ENCODE measurements around the gene ZNF695. TPM values are rescaled to one million over a fixed set of nuclear protein-coding genes. Genes with fewer than 3 reads are reported as not detected.

The ZNF695 gene
- total RNA-seq, 1 experiment from 2014 or later = 29.4 TPM

DNA sequence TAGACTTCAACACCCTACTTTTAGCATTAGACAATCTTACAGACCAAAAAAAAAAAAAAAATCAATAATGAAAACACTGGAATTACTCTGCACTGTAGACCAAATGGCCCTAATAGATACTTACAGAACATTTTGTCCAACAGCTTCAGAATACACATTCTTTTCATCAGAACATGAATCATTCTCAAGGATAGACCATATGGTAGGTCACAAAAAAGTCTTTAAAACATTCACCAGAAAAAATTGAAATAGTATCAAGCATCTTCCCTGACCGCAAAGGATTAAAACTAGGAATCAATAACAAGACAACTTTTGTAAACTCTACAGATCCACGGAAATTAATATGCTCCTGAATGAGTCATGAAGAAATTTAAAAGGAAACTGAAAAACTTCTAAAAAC, 48.2 kb upstream of the ZNF695 start (continued):
- TF ChIP-seq, protein P1, sequence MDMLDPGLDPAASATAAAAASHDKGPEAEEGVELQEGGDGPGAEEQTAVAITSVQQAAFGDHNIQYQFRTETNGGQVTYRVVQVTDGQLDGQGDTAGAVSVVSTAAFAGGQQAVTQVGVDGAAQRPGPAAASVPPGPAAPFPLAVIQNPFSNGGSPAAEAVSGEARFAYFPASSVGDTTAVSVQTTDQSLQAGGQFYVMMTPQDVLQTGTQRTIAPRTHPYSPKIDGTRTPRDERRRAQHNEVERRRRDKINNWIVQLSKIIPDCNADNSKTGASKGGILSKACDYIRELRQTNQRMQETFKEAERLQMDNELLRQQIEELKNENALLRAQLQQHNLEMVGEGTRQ (CRISPR knock-in tag; IDR thresholded peaks at IDR 0.05) = no peak
- TF ChIP-seq, protein P2, sequence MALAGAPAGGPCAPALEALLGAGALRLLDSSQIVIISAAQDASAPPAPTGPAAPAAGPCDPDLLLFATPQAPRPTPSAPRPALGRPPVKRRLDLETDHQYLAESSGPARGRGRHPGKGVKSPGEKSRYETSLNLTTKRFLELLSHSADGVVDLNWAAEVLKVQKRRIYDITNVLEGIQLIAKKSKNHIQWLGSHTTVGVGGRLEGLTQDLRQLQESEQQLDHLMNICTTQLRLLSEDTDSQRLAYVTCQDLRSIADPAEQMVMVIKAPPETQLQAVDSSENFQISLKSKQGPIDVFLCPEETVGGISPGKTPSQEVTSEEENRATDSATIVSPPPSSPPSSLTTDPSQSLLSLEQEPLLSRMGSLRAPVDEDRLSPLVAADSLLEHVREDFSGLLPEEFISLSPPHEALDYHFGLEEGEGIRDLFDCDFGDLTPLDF (CRISPR knock-in tag; IDR thresholded peaks at IDR 0.05) = no peak

GRCh38 chr1:247054992-247055415, 47.1 kb upstream of the ZNF695 start:
- ChIA-PET POLR2A (no interaction called here), CTCF (no interaction called here)
- H3K4me3 Mint-ChIP-seq = no peak overlapping the region
- no peaks in the 10 kb centered on the region for H3K27me3 Mint-ChIP-seq (ENCODE audit: low read depth)
- TF ChIP-seq ZBTB21 (CRISPR knock-in tag; IDR thresholded peaks at IDR 0.05; ENCODE audit: borderline replicate concordance) = no peak
- TF ChIP-seq AR (CRISPR knock-in tag; IDR thresholded peaks at IDR 0.05) = no peak
- TF ChIP-seq TCF7 (CRISPR knock-in tag; IDR thresholded peaks at IDR 0.05; ENCODE audit: low read depth) = no peak
- TF ChIP-seq SOX15 (CRISPR knock-in tag; IDR thresholded peaks at IDR 0.05) = no peak
- no peak for TF ChIP-seq EMX1 (CRISPR knock-in tag; IDR thresholded peaks at IDR 0.05)
- TF ChIP-seq CBFB (CRISPR knock-in tag; IDR thresholded peaks at IDR 0.05; ENCODE audit: low read depth) = no peak
- TF ChIP-seq CDX4 (CRISPR knock-in tag; IDR thresholded peaks at IDR 0.05; ENCODE audit: borderline replicate concordance) = no peak
- no peak for TF ChIP-seq FOXK1 (CRISPR knock-in tag; IDR thresholded peaks at IDR 0.05)
- no peak for TF ChIP-seq GRHL2 (CRISPR knock-in tag; IDR thresholded peaks at IDR 0.05; ENCODE audit: insufficient replicate concordance, severe bottlenecking)
- no peak for TF ChIP-seq JUN (CRISPR knock-in tag; IDR thresholded peaks at IDR 0.05)
- TF ChIP-seq, protein P2 (CRISPR knock-in tag; IDR thresholded peaks at IDR 0.05) = no peak
- TF ChIP-seq, protein P1 (CRISPR knock-in tag; IDR thresholded peaks at IDR 0.05) = no peak
- H3K9me3 Mint-ChIP-seq = peaks cover 82% of the 10 kb centered on the region
- DNase-seq (ENCODE audit: low spot score) = no peak
- peaks cover 89% of the 10 kb centered on the region for H3K36me3 Mint-ChIP-seq
- no peak for ATAC-seq
- H3K27ac Mint-ChIP-seq = no peak overlapping the region
- no peaks in the 10 kb centered on the region for H3K4me1 Mint-ChIP-seq

DNA sequence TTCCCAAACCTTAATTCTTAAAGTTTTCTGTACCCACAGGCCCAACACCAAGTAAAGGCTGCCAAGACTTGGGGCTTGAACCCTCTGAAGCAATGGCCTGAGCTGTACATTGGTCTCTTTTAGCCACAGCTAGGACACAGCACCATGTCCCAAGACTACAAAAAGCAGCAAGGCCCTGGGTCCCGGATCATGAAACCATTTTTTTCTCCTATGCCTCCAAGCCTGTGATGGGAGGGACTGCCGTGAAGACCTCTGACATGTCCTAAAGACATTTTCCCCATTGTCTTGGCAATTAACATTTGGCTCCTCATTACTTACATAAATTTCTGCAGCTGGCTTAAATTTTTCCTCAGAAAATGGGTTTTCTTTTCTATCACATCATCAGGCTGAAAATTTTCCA, 39.8 kb upstream of the ZNF695 start:
- peaks cover 94% of the 10 kb centered on the region for H3K9me3 Mint-ChIP-seq
- no peak overlapping the region for H3K4me3 Mint-ChIP-seq
- TF ChIP-seq ATF1 (CRISPR knock-in tag; IDR thresholded peaks at IDR 0.05) (no peak), SMAD3 (CRISPR knock-in tag; IDR thresholded peaks at IDR 0.05; ENCODE audit: borderline replicate concordance) (no peak), IRF1 (CRISPR knock-in tag; IDR thresholded peaks at IDR 0.05) (no peak), SMAD4 (CRISPR knock-in tag; IDR thresholded peaks at IDR 0.05) (no peak), IRF2 (CRISPR knock-in tag; IDR thresholded peaks at IDR 0.05; ENCODE audit: borderline replicate concordance, low read depth) (no peak), EMX1 (CRISPR knock-in tag; IDR thresholded peaks at IDR 0.05) (no peak)
- ATAC-seq (no peak), DNase-seq (ENCODE audit: low spot score) (no peak)
- no peak overlapping the region for H3K27ac Mint-ChIP-seq
- ChIA-PET CTCF (no interaction called here), POLR2A (no interaction called here)
- H3K27me3 Mint-ChIP-seq (ENCODE audit: low read depth) = peaks cover 10% of the 10 kb centered on the region
- no peaks in the 10 kb centered on the region for H3K4me1 Mint-ChIP-seq
- peaks cover 100% of the 10 kb centered on the region for H3K36me3 Mint-ChIP-seq
